DOHH2 (cell line): ENCODE results near the gene SLC27A1.

Experiments
- H3F3A ChIP-seq: fragments of 200-600 bp; sonication (generic), shearing (Covaris generic); 2 replicates; pipeline ENCODE4 v1.6.0; 2016; ENCODE audit warnings: antibody characterized with exemption, mild to moderate bottlenecking; ENCODE audit not compliant: control insufficient read depth, insufficient read depth
- H3K27ac ChIP-seq: fragments of 200-600 bp; sonication (generic); 2 replicates; pipeline ENCODE4 v1.5.1; 2014; ENCODE audit warnings: low read depth, mild to moderate bottlenecking, low read length, moderate library complexity
- H3K27me3 ChIP-seq: fragments of 200-600 bp; sonication (generic); 2 replicates; pipeline ENCODE4 v1.6.1; 2014; ENCODE audit warnings: mild to moderate bottlenecking, low read length, mixed read lengths; ENCODE audit not compliant: control insufficient read depth
- H3K36me3 ChIP-seq: fragments of 200-600 bp; sonication (generic); 2 replicates; pipeline ENCODE4 v1.6.1; 2014; ENCODE audit warnings: mild to moderate bottlenecking, low read length, moderate library complexity, mixed read lengths; ENCODE audit not compliant: control insufficient read depth
- H3K4me1 ChIP-seq: fragments of 200-600 bp; sonication (generic); 2 replicates; pipeline ENCODE4 v1.6.1; 2014; ENCODE audit warnings: mild to moderate bottlenecking, low read length, mixed read lengths; ENCODE audit not compliant: control insufficient read depth
- H3K4me2 ChIP-seq: fragments of 200-600 bp; sonication (generic); 2 replicates; pipeline ENCODE4 v1.6.0; 2014; ENCODE audit warnings: mild to moderate bottlenecking, low read length, moderate library complexity
- H3K4me3 ChIP-seq: fragments of 200-600 bp; sonication (generic); 2 replicates; pipeline ENCODE4 v1.5.1; 2014; ENCODE audit warnings: mild to moderate bottlenecking, low read length, mixed read lengths
- H3K79me2 ChIP-seq: fragments of 200-600 bp; sonication (generic); 2 replicates; pipeline ENCODE4 v1.6.1; 2014; ENCODE audit warnings: mild to moderate bottlenecking, low read length, mixed read lengths; ENCODE audit not compliant: control insufficient read depth
- H3K9me2 ChIP-seq: fragments of 200-600 bp; sonication (generic); replicated peaks from 2 replicates; pipeline ENCODE4 v1.6.1; 2014; ENCODE audit warnings: mild to moderate bottlenecking, low read length, mixed read lengths; ENCODE audit not compliant: control insufficient read depth
- H3K9me3 ChIP-seq: fragments of 200-600 bp; sonication (generic); 2 replicates; pipeline ENCODE4 v1.6.1; 2014; ENCODE audit warnings: antibody characterized with exemption, low read length, mixed read lengths; ENCODE audit not compliant: control insufficient read depth, insufficient read depth
- H4K20me1 ChIP-seq: fragments of 200-600 bp; sonication (generic); 2 replicates; pipeline ENCODE4 v1.6.0; 2014; ENCODE audit warnings: low read depth, mild to moderate bottlenecking, antibody characterized with exemption, low read length, moderate library complexity; ENCODE audit not compliant: control insufficient read depth, insufficient read depth
- CTCF ChIP-seq: fragments of 200-600 bp; sonication (generic); IDR thresholded peaks from one replicate; pipeline ENCODE4 v1.5.1; 2014; ENCODE audit warnings: antibody characterized with exemption, mild to moderate bottlenecking, low read depth, low read length; ENCODE audit not compliant: poor library complexity, severe bottlenecking
- EZH2phosphoT487 ChIP-seq: fragments of 200-600 bp; sonication (generic); IDR thresholded peaks from 2 replicates; pipeline ENCODE4 v1.6.1; 2017; ENCODE audit warnings: borderline replicate concordance, mild to moderate bottlenecking, antibody characterized with exemption, low read length, moderate library complexity, mixed read lengths

SLC27A1 gene

GRCh38 chr19:17529239-17530158 is 59.2 kb downstream of the SLC27A1 start:
- Histone ChIP-seq H3K79me2 (peaks cover 77% of the 10 kb centered on the region), H3K4me1 (peaks cover 61% of the 10 kb centered on the region), H3K27ac (peak overlapping the region; percentile 94), H3K27me3 (no peaks in the 10 kb centered on the region), H3F3A (peaks cover 8% of the 10 kb centered on the region), H3K36me3 (peaks cover 59% of the 10 kb centered on the region), H3K4me2 (peak overlapping the region; percentile 99), H4K20me1 (no peaks in the 10 kb centered on the region; the same call in 1 of the 2 replicates), H3K9me2 (no peaks in the 10 kb centered on the region), H3K9me3 (no peaks in the 10 kb centered on the region), H3K4me3 (peak overlapping the region; percentile 93)
- no peak for TF ChIP-seq CTCF
- TF ChIP-seq EZH2phosphoT487: no peak

GRCh38 chr19:17530586-17530985 is 60.3 kb downstream of the SLC27A1 start:
- Histone ChIP-seq H3K9me2 (no peaks in the 10 kb centered on the region), H3K4me2 (peak overlapping the region; percentile 11; the same call in 1 of the 2 replicates), H3F3A (peaks cover 15% of the 10 kb centered on the region), H3K27ac (no peak overlapping the region), H4K20me1 (no peaks in the 10 kb centered on the region; the same call in 1 of the 2 replicates), H3K79me2 (peaks cover 66% of the 10 kb centered on the region), H3K36me3 (peaks cover 63% of the 10 kb centered on the region), H3K4me1 (peaks cover 51% of the 10 kb centered on the region), H3K27me3 (no peaks in the 10 kb centered on the region), H3K9me3 (no peaks in the 10 kb centered on the region), H3K4me3 (no peak overlapping the region)
- TF ChIP-seq CTCF: no peak
- TF ChIP-seq EZH2phosphoT487: no peak

DNA sequence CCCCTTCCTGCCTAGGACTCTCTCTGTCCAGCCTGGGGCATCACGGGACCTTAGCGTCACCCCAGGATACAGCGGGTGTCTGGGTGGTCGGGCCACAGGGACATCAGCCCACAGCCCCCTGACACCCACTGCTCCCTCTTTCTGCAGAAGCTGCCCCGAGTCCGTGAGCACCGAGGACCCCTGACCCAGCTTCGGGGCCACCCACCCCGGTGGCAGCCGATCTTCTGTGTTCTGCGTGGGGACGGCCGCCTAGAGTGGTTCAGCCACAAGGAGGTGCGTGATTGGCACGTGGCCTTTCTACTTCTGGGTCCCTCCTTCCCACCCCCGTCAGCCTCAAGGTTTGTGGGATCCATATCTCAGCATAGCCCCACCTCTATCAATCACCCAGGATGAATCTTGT is 61.8 kb downstream of the SLC27A1 start:
- Histone ChIP-seq H3K9me3 (no peaks in the 10 kb centered on the region), H3F3A (peaks cover 19% of the 10 kb centered on the region), H3K4me1 (peaks cover 39% of the 10 kb centered on the region), H3K79me2 (peaks cover 51% of the 10 kb centered on the region), H3K27ac (no peak overlapping the region), H3K4me2 (no peak overlapping the region), H3K4me3 (no peak overlapping the region), H3K36me3 (peaks cover 69% of the 10 kb centered on the region), H4K20me1 (no peaks in the 10 kb centered on the region; the same call in 1 of the 2 replicates), H3K9me2 (no peaks in the 10 kb centered on the region), H3K27me3 (no peaks in the 10 kb centered on the region)
- TF ChIP-seq EZH2phosphoT487 (no peak), CTCF (no peak)
